NCI-H748 (cell line): ENCODE data around the gene SCAMP1.

Source experiments
- DNase-seq: peaks from one replicate; lab custom pipeline; 2025; ENCODE audit not compliant: unreplicated experiment; lab: John Stamatoyannopoulos, UW

SCAMP1 gene

DNA sequence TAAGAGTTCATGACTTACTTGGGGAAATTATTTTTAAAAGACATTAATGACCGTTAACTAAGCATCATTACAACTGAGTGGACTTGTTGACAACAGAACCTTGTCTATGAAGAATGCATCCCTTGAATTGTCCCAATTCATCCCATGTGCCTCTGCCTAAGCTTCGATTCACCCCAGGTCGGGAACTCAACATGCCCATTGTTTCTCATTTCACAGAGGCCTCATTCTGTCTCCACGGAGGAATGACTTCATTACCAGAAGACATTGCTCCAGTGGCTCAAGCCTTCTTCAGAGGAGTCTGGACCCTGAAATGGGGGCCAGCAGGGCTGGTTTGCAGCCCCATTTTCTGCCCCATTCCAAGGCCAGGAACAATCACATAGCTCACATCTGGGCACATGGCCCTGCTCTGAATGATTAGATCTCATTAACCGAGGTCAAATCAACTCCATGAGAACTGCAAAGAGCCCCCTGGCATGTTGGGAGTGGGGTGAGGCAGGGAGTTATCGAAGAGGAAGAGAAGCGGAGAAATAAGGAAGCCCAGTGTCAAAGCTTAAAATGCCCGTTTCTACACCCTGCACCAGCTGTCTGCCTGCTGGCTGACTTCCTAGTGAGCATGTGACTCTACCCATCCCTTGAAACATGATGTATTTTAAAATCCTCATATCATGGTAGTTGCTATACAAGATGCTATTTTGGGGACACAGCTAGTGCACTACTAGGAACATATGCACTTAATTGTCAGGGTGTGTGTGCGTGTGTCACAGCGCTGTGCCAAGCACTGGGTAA is 150.9 kb downstream of the SCAMP1 start:
- no peak for DNase-seq

DNA sequence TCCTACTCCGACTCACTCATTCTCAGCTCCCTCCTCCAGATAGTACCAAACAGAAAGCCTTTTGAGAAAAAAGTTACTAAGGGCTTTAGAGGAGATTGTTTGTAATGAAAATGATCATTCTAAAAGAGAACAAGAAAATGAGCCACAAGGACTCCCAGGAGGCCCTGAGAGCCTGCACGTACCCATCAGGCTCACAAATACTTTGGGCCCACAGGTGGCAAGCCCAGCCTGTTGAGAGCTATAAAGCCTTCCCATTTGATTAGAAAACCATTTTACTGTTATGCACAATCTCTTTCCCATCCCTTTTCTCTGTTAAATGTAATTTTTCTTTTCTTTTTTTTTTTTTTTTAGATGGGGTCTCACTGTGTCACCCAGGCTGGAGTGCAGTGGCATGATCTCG is 152.0 kb downstream of the SCAMP1 start:
- DNase-seq: no peak

DNA sequence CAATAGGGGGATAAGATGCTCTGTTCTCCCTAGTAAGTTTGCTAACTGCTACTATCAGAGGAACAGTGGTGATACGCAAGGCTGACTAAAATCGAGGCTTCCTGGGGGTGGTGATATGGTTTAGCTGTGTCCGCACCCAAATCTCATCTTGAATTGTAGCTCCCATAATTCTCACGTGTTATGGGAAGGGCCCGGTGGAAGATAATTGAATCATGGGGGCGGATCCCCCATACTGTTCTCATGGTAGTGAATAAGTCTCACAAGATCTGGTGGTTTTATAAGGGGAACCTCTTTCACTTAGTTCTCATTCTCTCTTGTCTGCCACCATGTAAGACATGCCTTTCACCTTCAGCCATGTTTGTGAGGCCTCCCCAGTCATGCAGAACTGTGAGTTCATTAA is 153.0 kb downstream of the SCAMP1 start:
- no peak for DNase-seq

DNA sequence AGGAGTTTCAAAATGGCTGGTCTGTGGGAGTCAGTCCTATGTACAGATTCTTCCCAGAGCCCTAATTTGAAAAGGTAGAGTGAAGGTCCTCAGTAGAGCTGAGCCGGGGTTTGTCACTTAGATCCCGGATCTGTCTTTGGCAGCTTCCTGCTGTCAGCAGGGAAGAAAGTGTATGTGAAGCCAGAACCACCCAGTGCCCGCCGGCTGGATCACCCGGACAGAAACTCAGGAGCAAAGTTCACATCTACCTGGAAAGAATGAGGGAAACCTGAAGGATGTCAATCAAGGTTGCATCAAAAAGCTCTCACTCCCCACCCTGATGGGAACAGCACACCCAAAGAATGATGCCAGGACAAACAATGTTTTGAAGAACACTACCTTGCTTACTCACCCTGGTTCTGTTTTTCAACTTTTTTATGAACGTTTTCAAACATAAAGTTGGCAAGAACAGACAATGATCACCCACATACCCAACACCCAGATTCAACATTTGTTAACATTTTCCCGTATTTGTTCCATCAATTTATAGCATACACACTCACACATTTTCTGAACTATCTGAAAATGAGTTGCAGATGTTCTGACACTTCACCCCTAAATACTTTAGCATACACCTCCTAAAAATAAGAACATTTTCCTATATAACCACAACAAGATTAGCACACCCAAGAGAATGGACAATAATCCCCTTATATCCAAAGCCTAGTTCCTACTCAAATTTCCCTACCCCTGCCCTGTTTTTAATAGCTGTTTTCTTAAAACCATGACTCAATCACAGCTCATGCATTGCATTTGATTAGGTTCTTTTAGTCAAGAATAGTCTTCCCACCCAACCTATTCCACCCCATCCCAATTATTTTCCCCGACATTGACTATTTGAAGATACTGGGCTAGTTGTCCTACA is 154.3 kb downstream of the SCAMP1 start:
- DNase-seq: no peak

DNA sequence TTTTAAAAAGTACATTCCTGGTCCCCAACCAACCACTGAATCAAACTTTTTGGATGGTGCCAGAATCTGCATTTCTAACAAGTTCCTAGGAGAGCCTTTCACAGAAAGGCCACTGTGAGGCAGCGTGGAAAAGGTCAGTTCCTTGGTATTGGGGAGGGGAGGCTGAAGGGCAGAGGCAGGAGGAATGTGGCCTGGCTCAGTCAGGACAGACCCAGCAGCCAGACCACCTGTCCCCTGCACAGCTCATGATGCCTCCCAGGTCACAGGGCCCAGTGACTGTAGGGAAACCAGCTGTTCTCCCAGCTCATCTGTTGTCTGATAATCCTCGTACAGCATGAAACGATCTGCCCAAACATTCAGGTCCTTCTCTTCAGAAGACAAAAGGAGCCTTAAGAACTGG is 155.3 kb downstream of the SCAMP1 start:
- DNase-seq: no peak

DNA sequence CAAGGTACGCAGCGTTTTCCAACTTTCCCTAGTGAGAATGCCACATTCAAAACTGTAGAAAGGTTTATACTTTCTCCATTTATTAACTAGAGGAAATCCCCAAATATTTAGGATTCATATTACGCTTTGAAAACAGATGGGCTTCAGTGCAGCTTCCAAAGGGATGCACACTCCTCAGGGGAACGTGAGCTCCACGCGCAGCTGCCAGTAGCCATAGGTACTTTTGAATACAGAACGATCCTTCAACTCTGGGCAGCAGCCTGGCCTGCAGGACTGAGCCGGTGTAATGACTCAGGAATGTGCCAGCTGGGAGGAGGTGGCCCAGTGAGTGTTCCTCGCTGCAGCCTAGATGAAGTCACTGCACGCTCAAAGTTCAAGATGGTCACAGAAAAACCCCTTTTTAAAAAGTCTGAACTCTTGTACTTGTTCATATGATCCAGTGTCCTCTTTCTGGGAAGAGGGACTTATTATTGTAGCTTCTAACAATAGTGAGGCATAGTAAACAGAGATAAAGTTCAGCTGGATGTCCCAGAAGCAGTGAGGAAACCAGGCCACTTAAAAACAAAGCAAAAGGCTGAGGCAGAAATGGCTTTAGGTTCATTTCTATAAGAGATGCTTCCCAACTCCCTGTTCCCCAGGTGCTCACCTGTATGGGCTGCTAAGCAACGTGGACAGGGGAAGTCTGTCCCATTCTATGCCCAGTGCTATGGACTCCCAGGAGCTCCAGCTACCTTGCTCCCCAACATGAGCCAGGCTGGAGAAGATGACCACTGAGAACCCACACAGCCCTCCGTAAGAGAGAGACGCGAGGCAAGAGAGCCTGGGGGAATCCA is 158.2 kb downstream of the SCAMP1 start:
- peak; percentile 45 for DNase-seq

DNA sequence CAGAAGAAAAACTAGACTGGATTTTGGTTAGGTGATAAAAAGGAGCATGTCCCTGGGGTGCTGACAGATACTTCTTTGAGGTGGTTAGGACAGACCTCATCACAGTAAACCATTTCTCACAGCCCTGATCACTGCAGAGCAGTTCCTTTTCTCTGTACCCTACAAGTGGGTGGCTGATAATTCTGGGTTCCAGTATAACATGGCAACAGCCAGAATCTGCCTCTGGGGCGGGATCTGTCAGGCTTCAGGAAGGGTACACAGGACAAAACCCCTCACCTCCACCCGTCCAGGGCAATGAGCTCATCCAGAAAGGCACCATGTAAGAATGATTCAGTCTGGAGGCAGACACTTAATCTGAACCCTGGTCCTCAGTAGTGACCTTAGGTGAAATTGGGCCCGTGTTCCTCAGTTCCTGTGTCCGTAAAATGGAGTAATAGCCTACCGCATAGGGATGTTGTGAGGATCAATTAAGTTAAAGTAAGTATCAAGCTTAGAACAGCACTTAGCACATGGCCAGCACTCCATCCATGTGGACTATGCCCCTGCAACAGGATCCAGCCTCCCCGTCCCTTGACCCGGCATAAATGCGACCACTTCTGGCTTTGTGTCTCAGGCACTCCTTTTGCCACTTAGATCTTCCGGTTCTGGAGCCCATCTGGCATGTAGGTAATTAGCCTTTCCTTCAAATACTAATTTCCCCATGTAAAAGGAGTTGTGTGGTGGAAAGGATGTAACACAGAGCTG is 159.0 kb downstream of the SCAMP1 start:
- no peak for DNase-seq

DNA sequence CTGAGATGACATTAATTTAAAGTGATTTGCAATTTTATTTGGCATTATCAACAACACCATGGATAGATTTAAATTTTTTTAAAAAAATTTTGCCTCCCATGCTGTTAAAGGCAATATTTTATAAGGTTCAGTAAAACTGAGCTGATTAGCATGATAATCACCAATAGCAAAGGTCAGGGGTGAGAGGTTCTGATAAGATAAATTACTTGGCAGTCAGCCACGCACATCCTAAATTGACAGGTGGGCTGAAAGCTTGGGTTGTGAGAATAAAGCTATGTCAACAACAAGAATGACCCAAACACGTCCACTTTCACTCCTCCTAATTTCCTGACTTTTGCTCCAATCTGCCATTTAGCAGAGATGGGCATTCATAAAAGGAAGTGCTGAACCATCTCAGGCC is 161.0 kb downstream of the SCAMP1 start:
- DNase-seq: peak; percentile 95

DNA sequence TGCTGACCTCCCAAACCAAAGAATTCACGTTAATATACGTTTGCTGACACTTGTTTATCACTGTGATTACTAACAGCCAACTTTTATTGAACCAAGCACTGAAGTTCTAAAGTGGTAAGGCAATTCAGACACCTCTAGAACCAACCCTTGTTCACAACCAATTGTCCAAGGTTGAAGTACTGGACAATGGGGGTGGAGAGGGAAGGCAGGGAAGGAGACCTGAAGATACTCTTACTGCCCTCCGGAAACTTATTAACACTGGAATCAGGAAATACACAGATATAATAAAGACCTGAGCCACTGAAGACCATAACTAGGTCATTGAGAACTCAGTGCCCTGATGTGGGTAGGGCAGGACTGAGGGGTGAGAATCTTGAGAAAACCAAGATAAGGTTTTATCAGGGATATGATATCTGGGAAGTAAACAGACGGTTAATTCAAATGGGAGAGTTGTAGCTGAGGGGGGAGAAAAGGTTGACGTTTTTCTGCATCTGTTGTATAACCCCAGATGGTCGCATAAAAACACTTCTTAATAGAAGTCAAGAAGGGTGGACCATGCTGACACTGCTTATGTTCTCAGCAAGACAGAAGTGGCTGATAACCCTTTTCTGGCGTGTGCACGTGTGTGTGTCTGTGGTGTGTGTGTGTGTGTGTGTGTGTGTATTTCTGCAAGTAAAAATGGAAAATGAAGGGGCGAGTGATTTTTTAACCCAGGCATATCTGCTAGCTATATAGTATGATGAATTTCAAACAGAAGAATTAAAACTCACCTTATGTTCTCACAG is 162.3 kb downstream of the SCAMP1 start:
- DNase-seq: no peak

DNA sequence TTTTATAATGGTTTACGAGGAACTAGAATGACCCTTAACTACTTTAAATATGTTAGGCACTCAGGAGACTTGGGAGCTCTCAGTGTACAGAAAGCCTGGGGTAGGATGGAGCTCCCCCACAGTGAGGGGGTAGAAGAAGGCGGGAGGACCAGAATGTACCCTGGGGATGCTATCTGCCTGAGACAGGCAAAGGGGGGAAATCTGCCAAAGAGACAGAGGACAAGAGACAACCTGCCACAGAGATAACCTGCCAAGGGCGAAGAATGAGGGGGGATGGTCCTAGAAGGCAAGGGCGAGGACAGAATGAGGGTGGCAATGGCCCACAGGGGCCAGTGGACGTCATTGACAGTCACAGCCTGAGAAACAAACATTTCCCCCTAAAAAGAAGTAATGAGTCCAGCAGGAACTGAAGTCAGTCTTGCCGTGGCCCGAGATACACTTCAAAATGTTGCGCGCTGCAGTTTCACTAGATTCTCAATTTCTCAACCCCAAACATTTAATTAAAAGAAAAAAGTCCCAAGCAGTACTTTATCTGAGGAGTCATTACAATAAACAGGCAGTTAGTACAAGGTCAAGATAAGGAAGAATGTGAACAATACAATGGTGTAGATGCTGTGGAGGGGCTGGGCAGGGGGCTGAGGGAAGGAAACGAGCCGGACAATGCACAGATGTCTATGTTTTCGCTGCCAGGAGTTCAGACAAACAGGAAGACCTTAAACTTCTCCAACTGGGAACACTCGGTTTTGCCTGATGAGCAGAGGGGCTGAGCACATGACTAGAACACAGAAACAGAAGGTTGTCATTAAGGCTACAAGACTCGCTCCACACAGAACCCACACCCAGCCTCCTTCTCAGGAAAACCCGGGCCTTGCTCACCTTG is 163.1 kb downstream of the SCAMP1 start:
- no peak for DNase-seq

DNA sequence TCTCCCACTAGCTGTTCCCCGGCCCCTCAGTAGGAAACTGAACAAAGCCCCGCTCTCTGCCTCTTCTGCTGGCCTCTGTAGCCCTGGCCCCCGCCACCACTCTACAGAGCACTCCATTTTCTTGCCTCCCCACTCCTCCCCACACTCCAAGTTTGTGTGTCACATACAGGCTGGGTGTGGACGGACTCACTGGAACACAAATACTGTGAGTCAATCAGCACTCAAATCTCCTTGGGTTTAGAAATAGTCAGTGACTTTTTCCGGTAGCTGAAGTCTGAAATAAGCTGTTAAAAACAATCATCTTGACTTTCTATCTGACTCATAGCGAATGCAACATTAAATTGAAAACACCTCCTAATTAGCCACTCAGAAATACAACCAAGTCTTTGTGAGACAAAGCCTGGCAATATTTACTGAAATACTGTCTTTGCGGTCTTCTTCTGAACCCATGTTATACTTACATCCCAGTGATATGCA is 165.7 kb downstream of the SCAMP1 start:
- DNase-seq: no peak

DNA sequence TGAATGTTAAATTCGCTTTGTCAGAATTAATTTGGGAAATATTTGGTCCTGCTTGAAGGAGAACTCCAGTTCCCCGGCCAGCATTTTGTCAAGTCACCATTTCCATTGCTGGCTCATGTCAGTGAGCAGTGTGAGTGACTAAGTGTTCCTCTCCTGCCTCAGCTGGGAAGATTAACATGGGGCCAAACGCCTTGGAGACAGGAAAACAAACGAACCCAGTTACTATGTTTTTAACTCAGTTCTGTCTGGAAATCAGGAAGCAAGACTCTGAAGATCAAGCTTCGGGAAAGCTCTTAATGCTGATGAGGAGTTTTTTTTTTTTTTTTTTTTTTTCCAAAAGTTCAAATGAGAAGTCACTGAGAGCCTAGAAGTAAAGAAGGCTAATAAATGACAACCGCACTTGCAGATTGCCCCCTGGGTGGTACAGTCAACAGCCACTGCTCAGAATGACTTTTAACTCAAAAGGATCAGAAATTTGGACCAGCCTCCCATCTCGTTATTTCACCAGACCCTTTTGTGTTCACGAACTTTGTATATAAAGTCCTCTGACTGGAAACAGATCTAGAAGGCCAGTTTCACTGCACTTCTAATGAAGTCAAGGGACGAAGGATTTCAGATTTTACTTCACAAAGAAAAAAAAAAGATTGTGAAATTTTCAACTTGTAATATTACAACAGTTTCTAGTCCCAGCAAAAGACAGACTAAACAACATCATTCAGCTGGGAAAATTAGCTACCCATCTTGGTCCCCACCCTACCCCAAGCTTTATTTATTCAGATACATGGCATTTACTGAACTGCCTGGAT is 166.8 kb downstream of the SCAMP1 start:
- peak; percentile 23 for DNase-seq

DNA sequence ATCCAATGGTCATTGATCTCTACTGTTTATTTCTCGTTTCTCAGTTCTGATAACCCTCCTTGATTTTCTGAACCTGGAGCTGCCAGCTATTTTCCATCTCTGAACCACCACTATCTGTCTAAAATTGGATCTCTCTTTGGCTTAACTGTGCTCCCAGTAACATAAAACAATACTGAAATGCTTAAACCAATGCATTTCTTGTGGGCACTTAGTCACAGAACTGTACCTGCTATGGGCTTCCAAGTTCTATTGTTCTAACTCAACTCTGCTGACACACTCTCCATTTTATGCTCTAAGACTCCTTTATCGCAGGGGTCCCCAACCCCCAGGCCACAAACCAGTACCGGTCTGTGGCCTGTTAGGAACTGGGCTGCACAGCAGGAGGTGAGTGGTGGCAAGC is 167.5 kb downstream of the SCAMP1 start:
- DNase-seq: no peak
